Stimulated activated CD4-positive, alpha-beta T cell treated with anti-CD3 and anti-CD28 coated beads, TNF-alpha, amount 100 ng/mL, for 24 hours (primary cell): ENCODE data around the gene LMBRD2.

Experiments used
- DNase-seq, 3 experiments: peaks; one replicate each; pipeline ENCODE4 v3.0.0-alpha.2; 2020; ENCODE audit warnings: low read depth in 3 of 3

LMBRD2 gene

GRCh38 chr5:36105819-36106218, 45.9 kb downstream of the LMBRD2 start:
- no peak for DNase-seq

- DNase-seq = no peak
These were observed 51.9 kb downstream of the LMBRD2 start for GRCh38 chr5:36099748-36100147.

- DNase-seq = no peak
These were observed 55.2 kb downstream of the LMBRD2 start for GRCh38 chr5:36096486-36096885.

DNA sequence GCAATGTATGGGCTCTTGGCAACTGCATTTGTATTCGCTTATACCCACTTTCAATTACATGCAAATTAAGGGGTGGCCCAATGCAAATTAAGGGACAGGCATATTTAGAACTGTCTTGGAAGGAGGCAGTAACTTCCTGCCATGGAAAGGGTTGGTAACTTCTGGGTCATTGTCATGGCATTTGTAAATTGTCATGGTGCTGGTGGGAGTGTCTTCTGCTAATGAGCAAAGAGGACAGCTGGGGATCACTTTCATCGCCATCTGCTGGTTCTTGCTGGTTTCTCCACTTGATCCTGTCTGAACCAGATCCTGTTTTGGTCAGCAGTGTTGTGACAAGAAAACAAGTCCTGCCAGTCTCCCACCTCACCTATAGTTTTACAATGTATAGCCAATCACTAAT, 61.7 kb downstream of the LMBRD2 start:
- DNase-seq = no peak

DNA sequence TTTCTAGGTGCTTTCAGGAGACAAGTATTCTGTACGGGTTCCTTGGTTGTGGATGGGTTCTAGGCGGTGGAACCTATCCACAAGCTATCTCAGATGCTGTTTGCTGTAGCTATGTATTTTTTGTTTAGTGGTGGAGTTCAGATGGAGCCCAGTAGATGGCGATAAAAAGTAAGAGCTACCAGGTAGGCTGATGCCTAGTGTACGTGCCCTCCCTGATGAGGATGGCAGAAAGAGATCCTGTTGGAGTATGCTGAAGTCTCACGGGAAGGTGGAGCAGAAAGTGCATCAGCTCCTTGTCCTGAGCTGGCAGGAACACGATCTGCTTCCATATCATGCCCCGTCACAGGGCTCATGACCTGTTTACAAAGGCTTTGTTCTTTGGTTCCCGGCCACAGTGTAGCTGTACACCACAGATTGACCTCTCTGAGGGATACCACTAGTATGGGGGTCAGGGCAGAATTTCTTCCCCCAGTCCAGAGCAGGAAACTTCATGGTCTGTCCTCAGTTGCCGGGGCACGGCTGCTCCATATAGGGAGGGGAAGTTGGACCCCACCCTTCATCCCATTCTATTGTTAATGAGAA, 72.4 kb downstream of the LMBRD2 start:
- no peak for DNase-seq

GRCh38 chr5:36078430-36078829, 73.3 kb downstream of the LMBRD2 start:
- DNase-seq = no peak

- DNase-seq = no peak
These were observed 78.0 kb downstream of the LMBRD2 start for GRCh38 chr5:36073595-36074216.

- DNase-seq = no peak
These were observed 80.8 kb downstream of the LMBRD2 start for GRCh38 chr5:36070687-36071571.

DNA sequence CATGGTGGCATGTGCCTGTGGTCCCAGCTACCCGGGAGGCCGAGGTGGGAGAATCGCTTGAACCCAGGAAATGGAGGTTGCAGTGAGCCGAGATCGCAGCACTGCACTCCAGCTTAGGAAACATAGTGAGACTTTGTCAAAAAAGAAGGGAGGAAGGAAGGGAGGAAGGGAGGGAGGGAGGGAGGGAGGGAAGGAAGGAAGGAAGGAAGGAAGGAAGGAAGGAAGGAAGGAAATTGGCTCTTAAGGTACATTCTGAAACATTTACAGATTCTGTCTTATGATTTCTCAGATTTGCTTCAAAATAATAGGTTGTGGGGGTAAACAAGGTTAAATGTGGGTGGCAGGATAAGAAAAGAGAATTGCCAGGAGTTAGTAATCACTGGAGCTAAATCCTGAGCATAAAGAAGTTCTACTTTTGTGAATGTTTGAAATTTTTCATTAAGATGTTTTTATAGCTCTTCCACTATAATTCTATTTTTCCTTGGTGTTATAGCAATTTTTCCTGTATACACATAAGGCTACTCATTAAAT, 82.9 kb downstream of the LMBRD2 start:
- no peak for DNase-seq

DNA sequence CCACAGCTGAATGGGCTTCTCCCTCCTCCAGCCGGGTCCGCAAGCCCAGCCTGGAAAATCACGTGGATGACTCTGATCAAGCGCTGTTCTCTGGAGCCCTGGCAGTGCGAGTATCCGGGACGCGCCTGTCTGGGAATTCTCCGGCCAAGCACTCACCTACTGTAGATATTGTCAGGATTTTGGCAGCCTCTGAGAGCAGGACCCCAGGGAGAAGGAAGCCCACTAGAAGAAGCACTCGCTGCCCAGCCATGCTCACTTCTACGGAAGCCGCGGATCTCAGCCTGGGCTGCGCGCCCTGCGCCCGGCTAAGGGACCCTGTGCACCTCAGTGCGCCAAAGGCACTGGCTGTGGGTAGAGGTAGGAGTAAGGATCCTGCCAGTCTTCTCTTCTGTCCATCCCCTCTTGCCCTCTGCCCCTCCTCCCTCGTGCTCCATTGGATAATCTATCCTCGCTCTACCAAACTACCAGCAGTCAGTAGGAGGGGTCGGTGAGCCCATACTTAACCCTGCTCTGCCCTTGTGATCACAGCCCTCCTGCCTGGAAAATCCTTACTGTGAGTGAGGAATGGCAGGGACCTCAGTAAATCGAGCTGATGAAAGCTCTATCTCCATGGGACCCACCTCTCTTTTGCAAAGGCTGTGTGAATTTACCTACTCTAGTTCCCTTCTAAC, 85.0 kb downstream of the LMBRD2 start, which contains the start of gene UGT3A2:
UGT3A2 (minus strand) TSS at position 343 of the 671 bp plus-strand sequence; CDS start at position 250, 93 bp downstream.
- no peak for DNase-seq

DNA sequence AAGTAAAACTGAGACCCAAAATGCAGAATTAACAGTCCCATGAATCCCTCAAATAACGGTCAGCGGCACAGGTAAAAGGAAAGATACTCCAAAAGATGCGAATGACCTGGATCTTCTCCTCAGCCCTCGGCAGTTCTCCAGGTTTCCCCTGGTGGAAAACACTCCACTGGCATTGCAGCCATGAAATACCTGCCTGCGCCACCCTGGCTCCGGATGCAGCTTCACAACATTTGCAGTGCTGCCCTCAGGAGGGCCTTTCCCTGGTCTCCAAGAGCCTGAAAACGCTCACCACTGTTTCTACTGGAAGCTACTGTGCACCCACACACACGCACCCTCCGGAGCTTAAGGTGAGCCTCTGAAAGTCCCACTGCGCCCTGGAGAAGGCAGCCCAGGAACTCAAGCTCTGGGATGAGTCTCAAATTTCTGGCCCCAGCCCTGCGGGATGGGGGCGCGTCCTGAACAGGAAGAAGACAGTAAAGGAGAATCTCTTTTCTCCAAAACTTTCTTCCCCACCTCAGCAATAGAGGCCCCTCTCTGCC, 85.6 kb downstream of the LMBRD2 start:
- DNase-seq = no peak

GRCh38 chr5:36060420-36060887, 91.2 kb downstream of the LMBRD2 start:
- no peak for DNase-seq

GRCh38 chr5:36059571-36060419, 91.9 kb downstream of the LMBRD2 start:
- no peak for DNase-seq

DNA sequence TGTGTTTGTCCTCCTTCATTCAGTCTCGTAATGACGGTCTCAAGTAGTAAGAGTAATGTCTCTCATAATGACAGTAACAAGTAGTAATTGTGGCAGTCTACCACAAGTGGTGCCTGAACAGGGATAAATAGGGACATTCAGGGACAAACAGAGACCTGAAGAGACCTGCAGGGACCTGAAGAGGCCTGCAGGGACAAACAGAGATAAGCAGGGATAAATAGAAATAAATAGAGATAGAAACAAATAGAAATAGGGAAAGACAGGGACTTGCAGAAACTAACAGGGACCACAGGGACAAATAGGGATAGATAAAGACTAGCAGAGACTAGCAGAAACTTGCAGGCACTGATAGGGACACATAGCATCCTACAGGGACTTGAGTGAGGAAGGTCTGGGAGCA, 92.9 kb downstream of the LMBRD2 start:
- no peak for DNase-seq

DNA sequence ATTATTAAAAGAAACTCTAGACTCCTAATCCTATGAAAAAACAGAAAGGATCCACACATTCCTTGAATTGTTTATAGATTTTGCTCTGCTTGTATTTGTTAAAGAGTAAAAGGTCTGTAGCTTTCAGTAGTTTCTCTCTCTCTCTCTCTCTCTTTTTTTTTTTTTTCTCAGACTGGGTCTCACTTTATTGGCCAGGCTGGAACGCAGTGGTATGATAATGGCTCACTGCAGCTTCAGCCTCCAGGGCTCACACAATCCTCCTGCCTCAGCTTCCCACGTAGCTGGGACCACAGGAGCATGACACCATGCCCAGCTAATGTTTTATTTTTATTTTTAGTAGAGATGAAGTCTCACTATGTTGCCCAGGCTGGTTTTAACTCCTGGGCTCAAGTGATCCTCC, 94.3 kb downstream of the LMBRD2 start:
- DNase-seq = no peak

DNA sequence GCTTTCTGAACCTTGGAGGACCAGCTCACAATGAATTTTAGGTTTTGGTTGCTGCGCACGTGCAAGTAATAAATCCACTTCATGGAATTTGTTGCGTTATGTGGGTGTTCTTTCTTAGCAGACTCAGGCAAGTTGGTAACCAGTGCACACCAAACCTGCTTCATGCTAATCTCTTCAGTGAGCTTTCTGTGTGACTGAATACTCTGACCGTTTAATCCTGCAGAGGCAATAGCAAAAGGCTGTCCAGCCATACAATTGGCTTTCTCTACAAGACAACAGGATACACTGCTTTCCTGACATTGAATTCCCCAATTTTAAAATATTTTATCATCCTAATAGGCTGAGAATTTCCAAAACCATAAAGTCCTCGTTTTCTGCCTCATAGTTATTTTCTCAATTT, 95.3 kb downstream of the LMBRD2 start:
- DNase-seq = no peak

DNA sequence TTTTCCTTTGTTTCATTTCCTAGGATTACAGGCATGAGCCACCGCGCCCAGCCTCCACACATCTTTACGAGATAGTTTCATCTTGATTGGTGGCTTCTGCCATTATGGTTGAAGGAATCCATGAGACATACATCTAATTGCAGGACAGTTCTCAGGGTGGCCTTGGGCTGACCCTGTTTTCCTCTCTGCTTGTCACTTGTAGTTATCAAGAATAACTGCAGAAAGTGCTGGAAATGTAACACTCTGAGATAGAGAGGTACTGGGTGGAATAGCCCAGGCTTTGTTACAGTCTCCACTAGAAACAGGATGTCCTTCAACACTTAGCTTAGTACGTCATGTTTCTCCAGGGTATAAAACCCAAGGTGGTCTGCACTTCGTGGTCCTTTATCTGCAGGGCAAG, 95.7 kb downstream of the LMBRD2 start:
- DNase-seq = no peak

- DNase-seq = no peak
These were observed 97.0 kb downstream of the LMBRD2 start for GRCh38 chr5:36054647-36055046.

GRCh38 chr5:36052538-36052937, 99.1 kb downstream of the LMBRD2 start:
- no peak for DNase-seq

GRCh38 chr5:36049949-36050348, 101.7 kb downstream of the LMBRD2 start:
- no peak for DNase-seq
